ENCODE data around the gene CACNB2. TPM values are rescaled to one million over a fixed set of nuclear protein-coding genes. Genes with fewer than 3 reads are reported as not detected.

The CACNB2 gene
- total RNA-seq, 1 experiment from 2014 or later = not detected

DNA sequence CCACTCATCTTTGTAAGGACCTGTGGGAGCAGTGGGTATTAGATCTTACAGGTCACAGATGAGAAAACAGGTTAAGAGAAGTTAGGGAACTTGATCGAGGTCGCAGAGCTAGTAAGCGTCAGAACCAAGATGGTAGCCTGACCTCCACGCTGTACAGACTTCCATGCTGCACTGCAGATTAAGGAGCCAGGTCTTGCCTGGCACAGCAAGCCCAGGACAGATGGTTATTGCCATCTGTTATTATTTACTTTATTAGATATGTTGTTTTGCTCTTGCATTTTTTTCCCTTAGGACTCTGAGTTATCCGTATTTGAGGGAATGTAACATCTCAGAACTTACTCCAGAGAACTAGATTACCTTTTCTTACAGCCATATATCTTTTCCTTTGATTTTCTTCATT is 363.9 kb downstream of the CACNB2 start:
- DNase-seq (ENCODE audit: low spot score) = no peak

DNA sequence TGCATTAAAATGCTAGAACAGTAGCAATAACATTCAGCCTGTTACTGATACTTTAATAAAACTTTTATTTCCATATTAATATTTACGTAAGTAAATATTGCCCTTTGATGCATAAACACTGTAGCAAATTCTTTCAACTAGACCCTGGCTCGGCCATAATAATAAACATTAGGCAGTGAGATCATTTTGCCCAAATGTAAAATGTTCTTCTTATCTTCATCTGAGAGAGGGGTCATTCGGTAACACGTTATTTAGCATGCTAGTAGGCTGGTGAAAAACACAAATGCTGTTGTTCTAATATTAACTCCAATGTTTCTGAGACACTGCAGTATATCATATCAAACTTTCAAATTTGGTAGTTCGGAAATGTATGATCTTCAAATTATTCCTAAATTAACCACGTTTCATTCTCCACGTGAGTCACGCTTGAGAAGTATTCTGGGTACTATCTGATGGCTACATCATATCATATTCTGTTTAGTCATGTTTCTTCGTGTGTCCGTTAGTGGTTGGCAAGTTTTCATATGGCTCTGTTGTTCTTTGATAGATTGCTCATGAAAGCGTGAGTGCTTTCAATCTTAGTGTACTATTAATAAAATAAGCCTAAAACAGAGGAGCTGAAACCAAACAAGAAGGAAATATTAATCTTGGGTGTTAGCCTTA is 365.4 kb downstream of the CACNB2 start:
- no peak for DNase-seq (ENCODE audit: low spot score)

DNA sequence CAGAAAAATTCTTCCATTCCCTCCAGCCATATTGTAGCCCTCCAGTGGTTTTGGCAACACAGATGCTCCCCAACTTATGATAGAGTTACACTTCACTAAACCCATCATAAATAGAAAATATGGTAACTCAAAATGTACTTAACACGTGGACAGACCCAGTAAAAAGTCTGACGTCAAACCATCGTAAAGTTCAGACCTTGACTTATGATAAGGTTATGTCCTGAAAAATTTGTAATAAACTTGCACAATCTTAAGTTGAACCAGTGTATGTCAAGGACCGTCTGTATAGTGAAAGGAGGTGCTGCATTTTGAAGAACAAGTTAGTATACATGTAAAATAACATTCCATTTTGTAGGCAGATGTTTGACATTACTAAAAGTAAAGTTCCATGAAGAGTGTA is 368.4 kb downstream of the CACNB2 start:
- DNase-seq (ENCODE audit: low spot score) = no peak

DNA sequence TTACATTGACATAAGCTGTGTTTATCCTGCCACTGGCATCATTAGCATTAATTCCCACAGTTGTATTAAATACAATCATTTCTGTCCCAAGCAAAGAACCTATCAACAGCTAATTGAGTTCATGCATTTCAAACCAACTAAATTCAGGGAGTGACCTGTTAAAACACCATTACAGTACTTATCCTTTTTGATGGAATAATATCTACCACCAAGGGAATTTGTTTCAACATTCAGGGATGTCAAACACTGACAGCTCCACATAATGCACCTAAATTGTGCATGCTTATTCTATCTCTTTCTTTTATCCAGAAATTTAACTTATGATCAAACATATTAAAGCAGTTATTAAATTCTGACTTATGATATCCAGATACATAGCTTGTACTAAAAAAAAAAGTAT is 374.3 kb downstream of the CACNB2 start:
- no peak for DNase-seq (ENCODE audit: low spot score)

DNA sequence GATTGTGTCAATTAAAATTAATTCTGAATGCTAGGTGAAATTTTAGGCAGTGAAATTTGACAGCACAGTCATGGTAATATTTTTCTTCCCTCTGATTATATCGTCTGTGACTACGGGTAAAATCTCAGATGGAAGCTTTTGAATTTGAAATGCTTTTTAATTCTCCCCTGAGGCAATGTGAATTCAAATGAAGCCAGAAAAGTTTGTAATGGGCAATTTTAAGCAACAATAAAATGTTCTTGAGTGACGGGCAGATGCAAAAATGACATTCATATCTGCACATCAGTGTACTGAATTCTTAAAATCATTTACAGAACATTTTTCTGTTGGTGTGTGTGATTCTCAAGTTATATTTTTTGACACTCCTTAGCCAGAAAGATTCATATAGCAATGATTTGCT is 376.6 kb downstream of the CACNB2 start:
- DNase-seq (ENCODE audit: low spot score) = no peak

DNA sequence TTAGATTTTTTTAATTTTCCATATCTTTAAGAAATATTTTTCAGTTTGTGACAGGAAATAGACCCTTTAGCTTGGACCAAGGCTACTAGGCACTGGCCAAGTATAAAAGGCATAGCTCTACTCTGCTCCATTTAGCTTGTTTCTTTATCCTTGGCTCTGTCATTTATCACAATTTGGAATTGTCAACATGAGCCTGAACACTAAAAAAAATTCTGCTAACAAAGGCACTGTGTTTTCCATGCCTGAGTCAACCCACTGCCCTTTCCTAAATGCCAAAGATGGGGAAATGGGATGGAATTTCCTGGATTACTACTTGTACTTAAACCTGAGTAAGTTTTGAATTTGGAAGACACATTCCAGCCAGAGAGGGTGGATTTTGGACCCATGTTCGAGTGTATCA is 382.8 kb downstream of the CACNB2 start:
- DNase-seq (ENCODE audit: low spot score) = no peak

DNA sequence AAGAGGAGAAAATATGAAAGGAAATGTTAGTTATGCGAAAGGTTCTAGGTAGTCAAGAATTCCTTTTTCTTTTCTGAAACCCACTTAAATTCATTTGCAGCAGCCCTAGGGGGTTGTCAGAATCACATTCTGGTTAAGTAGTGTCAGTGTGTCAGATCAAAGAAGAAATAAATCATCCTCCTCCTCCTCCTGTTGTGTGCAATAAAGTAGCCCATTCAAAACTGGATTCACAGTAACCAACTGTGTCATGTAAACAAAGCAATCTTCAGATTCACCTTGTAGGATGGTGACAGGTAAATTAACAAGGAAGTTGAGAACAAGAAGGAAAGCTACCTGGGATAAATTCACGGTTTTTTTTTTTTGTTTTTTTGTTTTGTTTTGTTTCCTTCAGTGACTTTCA is 383.6 kb downstream of the CACNB2 start:
- no peak for DNase-seq (ENCODE audit: low spot score)

DNA sequence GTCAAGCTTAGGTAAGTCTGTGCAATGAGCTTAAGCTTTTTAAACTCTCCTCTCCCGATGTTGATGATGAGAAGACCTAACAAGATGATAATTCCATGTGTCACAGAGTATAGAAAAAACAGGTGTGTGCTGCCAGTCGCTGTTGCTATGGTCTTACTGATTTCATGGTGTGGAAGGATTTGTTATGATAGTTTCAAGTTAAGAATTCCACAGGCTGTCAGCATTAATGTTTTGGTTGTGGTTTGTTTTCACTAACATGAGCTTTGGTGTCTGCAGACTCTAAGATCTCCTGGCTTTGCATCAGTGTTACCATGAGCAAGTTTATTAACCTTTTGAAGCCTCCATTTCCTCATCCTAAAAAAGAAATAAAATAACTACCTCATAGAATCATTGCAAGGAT is 387.5 kb downstream of the CACNB2 start:
- DNase-seq (ENCODE audit: low spot score) = no peak

DNA sequence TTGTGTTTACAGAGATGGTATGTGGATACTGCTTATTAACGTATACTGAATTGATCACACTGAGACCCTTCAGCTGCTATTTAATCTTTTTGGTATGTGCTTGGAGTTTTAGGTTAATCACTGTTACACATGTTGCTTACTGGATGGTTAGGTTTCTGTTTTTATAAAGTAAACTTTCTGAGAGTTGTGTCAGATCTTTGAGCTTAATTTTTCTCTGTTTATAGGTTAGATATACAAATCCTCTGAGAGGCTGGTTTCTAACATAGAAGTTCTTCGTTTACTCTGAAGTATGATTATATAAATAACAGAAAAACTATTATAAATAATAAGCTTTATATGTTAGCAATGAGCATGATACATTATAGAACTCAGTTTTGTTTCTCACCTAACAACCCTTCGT is 388.1 kb downstream of the CACNB2 start:
- DNase-seq (ENCODE audit: low spot score) = no peak

DNA sequence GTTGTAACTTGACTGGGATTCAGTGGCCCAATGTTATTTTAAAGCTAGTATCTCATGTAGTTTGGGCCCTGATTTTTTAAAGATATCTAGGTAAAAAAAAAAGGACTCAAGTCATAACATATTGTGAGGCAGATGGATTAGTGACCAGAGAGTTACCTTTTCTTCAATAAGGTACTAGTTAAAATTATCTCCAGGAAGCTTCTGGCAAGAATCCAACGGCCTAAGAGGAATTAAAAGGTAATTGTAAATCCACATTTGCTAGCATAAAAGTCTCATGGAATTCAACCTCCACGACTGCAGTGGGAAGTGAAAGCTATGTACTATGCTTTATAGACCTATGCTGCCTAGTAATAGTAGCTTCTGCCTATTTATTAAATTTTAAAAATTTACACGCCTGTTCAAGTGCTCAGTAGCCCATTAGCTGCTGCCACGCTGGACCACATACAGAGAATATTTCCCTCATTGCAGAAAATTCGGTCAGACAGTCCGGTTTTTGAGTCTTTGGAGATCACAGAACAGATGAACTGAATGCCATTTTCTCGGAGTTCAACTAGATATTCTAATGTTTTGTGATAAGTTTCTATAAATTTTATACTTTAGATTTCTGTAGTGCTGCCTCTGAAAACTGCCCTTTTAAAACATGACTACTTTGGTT is 392.8 kb downstream of the CACNB2 start:
- DNase-seq (ENCODE audit: low spot score) = no peak

DNA sequence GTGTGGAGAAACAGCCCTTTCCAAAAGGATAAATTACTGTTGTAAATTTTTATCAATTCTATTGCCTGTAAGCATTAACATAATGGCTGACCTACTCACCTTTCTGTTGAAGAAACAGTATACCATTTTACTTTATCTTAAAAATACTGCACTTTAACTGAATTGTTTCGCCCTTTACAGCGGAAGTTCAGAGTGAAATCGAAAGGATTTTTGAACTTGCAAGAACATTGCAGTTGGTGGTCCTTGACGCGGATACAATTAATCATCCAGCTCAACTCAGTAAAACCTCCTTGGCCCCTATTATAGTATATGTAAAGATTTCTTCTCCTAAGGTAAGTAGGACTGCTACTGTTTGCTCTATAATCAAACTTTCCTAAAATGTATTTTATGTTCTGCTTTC is 393.7 kb downstream of the CACNB2 start:
- DNase-seq (ENCODE audit: low spot score) = no peak

DNA sequence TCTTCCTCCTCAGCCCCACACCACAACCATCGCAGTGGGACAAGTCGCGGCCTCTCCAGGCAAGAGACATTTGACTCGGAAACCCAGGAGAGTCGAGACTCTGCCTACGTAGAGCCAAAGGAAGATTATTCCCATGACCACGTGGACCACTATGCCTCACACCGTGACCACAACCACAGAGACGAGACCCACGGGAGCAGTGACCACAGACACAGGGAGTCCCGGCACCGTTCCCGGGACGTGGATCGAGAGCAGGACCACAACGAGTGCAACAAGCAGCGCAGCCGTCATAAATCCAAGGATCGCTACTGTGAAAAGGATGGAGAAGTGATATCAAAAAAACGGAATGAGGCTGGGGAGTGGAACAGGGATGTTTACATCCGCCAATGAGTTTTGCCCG is 399.1 kb downstream of the CACNB2 start:
- DNase-seq (ENCODE audit: low spot score) = no peak

DNA sequence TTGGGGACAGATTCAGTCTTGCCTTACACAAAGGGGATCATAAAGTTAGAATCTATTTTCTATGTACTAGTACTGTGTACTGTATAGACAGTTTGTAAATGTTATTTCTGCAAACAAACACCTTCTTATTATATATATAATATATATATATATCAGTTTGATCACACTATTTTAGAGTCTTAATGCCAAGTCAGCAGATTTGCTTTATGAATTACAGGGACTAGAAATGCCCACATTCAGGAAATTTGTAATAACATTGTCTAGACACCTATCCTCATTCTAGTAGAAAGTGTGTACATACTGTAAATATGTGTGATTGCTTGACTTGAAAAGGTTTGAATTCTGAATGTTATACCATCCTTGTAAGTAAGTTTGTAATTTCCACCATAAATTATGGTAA is 400.0 kb downstream of the CACNB2 start:
- DNase-seq (ENCODE audit: low spot score) = no peak

DNA sequence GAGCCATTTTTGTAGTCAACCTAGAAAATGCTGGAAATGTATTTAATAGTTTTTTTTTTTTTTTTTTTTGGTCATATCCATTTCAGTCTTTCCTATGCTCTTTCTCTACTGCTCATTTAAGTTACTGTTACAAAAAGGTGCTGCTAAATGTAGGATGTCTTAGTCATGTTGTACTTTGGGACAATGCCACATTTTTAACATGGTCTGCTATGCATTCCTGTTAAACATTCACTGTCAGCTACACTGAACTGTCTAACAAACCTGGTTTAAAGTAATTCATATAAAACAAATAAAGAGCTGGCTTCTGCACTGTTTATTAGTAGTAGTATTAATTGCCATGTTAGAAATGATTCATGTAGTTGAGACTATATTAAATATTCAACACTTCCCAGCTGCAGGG is 402.6 kb downstream of the CACNB2 start:
- DNase-seq (ENCODE audit: low spot score) = no peak

DNA sequence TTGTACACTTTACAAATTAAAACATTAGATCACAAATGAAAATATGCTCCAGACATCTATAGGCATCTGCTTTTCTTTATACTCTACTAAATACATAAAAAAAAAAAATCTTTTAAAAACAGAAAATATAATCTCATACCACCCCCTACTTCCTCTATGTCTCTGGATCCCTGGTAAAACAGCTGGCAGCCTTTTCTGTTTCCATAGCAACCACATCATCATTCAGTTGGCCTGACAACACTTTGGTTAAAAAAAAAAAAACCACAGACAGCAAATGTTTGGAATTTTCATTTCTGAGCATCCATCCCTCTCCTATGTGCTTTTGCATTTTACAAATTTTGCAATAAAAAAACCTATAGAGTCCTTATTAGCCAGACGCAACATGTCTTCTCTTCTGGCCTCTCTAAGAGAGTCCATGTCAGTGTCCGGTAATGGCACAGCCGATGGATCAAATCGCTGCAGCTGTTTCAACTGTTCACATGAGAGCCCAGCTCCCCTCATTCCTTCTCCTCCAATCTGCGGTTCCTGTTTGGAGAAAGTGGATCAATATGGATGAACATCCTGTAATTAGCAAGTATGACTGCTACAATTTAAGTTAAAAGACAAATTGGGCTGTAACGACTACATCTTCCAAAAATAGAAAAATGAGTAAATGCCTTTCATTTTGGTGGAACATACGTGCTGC is 405.5 kb downstream of the CACNB2 start:
- no peak for DNase-seq (ENCODE audit: low spot score)

DNA sequence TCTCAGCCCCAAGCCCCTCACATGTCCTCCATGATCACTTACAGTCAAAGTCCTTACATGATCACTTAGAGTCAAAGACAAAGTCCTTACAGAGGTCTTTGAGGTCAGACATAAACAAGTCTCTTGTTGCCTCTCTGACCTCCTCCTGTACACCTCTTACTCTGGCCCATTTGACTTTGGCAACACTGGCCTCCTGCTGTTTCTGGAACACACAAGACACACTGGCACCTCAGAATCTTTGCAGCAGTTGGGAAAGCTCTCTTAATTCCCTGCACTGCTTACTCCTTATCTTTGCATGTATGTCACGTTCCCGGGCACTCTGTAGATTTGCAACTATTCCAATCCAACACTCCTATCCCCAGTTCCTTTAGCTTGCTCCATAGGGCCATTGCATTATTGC is 408.9 kb downstream of the CACNB2 start:
- DNase-seq (ENCODE audit: low spot score) = no peak

DNA sequence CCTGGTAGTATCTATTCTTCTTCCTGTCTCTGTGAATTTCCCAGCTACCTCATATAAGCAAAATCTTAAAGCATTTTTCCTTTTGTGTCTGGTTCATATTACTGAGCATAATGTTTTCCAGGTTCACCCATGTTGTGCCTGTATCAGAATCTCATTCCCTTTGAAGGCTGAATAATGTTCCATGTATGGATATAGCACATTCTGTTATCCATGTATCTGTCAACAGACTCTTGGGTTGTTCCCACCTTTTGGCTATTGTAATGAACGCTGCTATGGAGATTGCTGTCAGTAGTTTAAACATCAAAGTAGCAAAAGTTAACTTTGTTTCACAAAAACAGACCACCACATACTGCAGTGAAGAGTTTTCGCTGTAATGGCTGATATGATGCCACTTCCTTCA is 411.2 kb downstream of the CACNB2 start:
- DNase-seq (ENCODE audit: low spot score) = no peak

DNA sequence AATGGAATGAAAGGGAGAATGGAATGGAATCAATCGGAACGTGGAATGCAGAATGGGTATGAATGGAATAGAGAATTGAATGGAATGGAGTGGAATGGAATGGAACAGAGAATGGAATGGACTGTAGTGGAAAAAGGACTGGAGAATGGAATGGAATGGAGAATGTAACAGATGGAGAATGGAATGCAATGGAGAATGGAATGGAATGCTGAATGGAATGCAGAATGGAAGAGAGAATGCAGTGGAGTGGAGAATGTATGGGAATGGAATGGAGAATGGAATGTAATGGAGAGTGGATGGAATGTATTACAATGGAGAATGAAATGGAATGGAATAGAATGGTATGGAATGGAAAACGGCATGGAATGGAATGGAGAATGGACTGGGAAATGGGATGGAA is 414.3 kb downstream of the CACNB2 start:
- no peak for DNase-seq (ENCODE audit: low spot score)

DNA sequence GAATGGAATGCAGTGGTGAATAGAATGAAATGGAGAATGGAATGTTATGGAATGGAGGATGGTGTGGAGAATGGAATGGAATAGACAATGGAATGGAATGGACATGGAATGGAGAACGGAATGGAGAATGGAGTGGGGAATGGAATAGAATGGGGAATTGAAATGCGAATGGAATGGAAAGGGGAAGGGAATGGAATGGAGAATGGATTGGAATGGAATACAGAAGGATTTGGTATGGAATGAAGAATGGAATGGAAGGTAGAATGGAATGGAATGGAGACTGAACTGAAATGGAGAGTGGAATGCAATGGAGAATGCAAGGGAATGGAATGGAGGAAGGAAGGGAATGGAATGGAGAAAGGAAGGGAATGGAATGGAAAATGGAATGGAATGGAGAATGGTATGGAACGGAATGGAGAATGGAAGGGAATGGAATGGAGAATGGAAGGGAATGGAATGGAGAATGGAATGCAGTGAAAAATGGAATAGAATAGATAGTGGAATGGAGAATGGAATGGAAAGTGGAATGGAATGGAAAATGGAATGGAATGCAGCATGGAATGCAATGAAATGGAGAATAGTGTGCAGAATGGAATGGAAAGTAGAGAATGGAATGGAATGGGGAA is 416.4 kb downstream of the CACNB2 start:
- no peak for DNase-seq (ENCODE audit: low spot score)

DNA sequence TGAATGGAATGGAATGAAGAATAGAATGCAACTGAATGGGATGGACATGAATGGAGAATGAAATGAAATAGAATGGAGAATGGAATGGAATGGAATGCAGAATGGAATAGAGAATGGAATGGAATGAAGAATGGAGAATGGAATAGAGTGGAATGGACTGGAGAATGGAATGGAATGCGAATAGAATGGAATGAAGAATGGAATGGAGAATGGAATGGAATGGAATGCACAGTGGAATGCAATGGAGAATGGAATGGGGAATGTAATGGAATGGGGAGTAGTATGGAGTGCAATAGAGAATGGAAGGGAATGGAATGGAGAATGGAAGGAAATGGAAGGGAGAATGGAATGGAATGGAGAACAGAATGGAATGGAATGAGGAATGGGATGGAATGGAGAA is 417.7 kb downstream of the CACNB2 start:
- no peak for DNase-seq (ENCODE audit: low spot score)

DNA sequence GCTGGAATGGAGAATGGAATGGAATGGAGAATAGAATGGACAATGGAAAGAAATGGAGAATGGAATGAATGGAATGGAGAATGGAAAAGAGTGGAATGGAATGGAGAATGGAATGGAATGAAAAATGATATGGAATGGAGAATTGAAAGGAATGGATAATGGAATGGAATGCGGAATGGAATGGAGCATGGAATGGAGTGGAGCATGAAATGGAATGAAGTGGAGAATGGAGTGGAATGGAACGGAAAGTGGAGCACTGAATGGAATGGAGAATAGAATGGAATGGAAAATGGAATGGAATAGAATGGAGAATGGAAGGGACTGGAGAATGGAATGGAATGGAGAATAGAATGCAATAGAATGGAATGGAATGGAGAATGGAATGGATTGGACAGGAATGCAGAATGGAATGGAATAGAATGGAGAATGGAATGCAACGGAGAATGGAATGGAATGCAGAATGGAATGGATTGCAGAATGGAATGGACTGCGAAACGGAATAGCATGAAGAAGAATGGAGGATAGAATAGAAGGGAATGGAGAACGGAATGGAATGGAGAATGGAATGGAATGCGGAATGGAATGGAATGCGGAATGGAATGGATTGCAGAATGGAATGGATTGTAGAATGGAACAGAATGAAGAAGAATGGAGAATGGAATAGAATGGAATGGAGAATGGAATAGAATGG is 421.8 kb downstream of the CACNB2 start:
- no peak for DNase-seq (ENCODE audit: low spot score)

Data from HT-29 (cell line).